Measurements from ENCODE around the gene PIEZO2.

GRCh38 chr18:11091746-11092145, 57.6 kb downstream of the PIEZO2 start:
- TF ChIP-seq CTCF (conservative IDR thresholded peaks at IDR 0.05; ENCODE audit: low read length) (no peak), EZH2phosphoT487 (IDR thresholded peaks at IDR 0.05; ENCODE audit: borderline replicate concordance) (no peak)
